ENCODE measurements around the gene STAC3.

DNA sequence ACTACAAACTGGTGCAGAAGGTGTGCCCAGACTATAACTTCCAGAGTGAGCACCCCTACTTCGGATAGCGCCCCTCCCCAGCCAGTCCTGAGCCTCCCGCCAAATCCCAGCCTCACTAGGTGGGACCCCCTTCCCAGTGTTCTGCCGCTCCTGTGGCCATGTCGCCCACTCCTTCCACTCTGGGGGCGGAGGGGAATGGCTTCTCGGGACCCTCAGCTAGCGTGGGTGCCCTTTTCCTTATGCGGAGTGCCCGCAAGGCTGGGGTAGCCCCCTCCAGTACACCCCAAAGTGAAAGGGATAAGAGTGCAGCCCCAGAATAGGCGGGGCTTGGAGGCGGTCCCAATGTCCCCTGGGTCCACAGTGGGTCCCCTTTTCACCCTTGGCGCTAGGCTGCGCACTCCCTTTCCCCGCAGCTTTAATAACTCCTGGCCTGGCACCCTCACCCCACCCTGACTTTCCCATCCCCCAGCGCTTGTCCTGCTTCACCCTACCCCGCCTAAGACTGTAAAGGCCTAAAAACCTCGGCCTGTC, 25.2 kb downstream of the STAC3 start:
- no peak for TF ChIP-seq POLR2A (IDR thresholded peaks at IDR 0.05)
- TF ChIP-seq, protein P1, sequence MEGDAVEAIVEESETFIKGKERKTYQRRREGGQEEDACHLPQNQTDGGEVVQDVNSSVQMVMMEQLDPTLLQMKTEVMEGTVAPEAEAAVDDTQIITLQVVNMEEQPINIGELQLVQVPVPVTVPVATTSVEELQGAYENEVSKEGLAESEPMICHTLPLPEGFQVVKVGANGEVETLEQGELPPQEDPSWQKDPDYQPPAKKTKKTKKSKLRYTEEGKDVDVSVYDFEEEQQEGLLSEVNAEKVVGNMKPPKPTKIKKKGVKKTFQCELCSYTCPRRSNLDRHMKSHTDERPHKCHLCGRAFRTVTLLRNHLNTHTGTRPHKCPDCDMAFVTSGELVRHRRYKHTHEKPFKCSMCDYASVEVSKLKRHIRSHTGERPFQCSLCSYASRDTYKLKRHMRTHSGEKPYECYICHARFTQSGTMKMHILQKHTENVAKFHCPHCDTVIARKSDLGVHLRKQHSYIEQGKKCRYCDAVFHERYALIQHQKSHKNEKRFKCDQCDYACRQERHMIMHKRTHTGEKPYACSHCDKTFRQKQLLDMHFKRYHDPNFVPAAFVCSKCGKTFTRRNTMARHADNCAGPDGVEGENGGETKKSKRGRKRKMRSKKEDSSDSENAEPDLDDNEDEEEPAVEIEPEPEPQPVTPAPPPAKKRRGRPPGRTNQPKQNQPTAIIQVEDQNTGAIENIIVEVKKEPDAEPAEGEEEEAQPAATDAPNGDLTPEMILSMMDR (IDR thresholded peaks at IDR 0.05): no peak
